GM06990 (cell line): ENCODE data around the gene COL5A1.

Source experiments
- DNase-seq: peaks from one replicate; pipeline ENCODE4 v3.0.0-alpha.2; 2011; ENCODE audit not compliant: insufficient read length; ENCODE audit errors: extremely low read depth
- H3K27me3 ChIP-seq: replicated peaks from 2 replicates; pipeline ENCODE4 v1.6.0; 2011; ENCODE audit warnings: low read length; ENCODE audit not compliant: control insufficient read depth, insufficient read depth
- H3K36me3 ChIP-seq: 2 replicates; pipeline ENCODE4 v1.5.1; 2011; ENCODE audit warnings: low read length; ENCODE audit not compliant: control insufficient read depth, insufficient read depth
- H3K4me3 ChIP-seq: replicated peaks from 2 replicates; pipeline ENCODE4 v1.5.1; 2011; ENCODE audit warnings: low read depth, mild to moderate bottlenecking, control low read depth, low read length
- CTCF ChIP-seq: IDR thresholded peaks from 2 replicates; pipeline ENCODE4 v1.5.1; 2011; ENCODE audit warnings: low read length, control low read depth, mild to moderate bottlenecking, inconsistent platforms; ENCODE audit not compliant: insufficient read depth, poor library complexity, severe bottlenecking

The COL5A1 gene

GRCh38 chr9:134595014-134595413 is 46.6 kb upstream of the COL5A1 start:
- Histone ChIP-seq H3K4me3 (no peak overlapping the region), H3K27me3 (no peaks in the 10 kb centered on the region), H3K36me3 (no peaks in the 10 kb centered on the region)
- TF ChIP-seq CTCF = no peak
- DNase-seq = no peak

DNA sequence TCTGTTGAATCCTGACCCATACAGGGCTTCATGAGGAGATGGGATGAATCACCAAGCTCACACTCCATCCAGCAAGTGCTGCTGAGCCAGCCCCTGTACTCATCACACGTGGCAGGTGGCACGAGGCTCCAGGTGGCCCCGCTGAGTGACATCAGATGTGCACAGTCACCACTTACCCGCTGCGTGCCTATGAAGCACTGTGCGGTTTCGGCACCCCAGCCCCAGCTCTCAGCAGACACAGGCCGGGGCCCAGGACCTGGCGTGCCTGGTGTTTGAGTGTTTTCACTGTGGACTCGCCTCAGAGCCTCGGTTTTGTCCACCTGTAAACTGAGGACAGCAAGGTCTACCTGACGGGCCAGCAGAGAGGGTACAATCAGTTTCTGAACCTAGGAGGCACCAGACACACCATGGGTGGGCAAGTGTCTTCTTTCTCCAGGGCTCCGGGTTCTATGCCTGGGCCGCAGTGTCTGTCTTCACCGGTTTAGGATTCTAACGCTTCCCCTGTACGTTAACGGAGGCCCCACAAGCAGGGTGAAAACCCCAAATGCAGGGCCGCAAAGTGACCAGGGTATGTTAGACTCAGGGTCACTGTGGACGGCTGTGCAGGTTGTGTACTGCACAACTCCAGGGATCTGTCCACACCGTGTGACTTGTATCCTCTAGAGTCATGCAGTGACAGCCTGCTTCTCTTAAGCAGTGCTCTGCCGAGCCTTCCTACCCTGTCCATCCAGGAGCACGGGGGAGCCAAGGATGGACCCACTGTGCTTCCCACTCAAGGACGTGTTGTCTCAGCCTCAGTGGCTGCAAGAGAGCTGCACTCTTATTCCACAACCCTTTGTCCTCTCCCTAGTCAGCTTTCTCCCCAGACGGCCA is 44.3 kb upstream of the COL5A1 start:
- TF ChIP-seq CTCF = no peak
- Histone ChIP-seq H3K27me3 (no peaks in the 10 kb centered on the region), H3K4me3 (no peak overlapping the region), H3K36me3 (no peaks in the 10 kb centered on the region)
- DNase-seq = no peak

- H3K36me3 ChIP-seq = no peaks in the 10 kb centered on the region
- no peaks in the 10 kb centered on the region for H3K27me3 ChIP-seq
- no peak overlapping the region for H3K4me3 ChIP-seq
- no peak for TF ChIP-seq CTCF
- no peak for DNase-seq
Observed at GRCh38 chr9:134597957-134598883, 43.4 kb upstream of the COL5A1 start.

- H3K4me3 ChIP-seq = no peak overlapping the region
- no peaks in the 10 kb centered on the region for H3K36me3 ChIP-seq
- TF ChIP-seq CTCF = no peak
- no peak for DNase-seq
- H3K27me3 ChIP-seq = no peaks in the 10 kb centered on the region
Observed at GRCh38 chr9:134598884-134599245, 42.7 kb upstream of the COL5A1 start.

DNA sequence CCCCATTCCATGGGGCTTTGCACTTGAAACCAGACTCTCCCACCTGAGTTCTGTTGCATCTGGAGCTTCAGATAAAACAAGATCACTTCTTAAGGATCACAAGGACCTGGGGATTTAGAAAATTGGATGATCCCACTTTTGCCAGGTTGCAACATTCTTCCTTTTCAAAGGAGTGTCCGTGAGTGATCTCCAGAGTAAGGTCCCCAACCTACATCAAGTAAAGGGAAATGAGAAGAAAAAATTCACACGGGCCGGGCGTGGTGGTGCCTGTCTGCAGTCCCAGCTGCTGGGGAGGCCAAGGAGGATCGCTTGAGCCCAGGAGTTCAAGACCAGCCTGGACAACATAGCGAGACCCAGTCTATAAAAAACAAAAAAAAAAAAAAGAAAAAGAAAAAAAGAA is 41.2 kb upstream of the COL5A1 start:
- no peak for DNase-seq
- Histone ChIP-seq H3K36me3 (no peaks in the 10 kb centered on the region), H3K4me3 (no peak overlapping the region), H3K27me3 (no peaks in the 10 kb centered on the region)
- no peak for TF ChIP-seq CTCF
